ENCODE measurements around the gene USP47. TPM values are rescaled to one million over a fixed set of nuclear protein-coding genes. Genes with fewer than 3 reads are reported as not detected.
A peak's percentile ranks its signal among the peaks of the same experiment; 100 is the strongest.

Gene USP47
- total RNA-seq, 1 donor from 2014 or later: 178 TPM

DNA sequence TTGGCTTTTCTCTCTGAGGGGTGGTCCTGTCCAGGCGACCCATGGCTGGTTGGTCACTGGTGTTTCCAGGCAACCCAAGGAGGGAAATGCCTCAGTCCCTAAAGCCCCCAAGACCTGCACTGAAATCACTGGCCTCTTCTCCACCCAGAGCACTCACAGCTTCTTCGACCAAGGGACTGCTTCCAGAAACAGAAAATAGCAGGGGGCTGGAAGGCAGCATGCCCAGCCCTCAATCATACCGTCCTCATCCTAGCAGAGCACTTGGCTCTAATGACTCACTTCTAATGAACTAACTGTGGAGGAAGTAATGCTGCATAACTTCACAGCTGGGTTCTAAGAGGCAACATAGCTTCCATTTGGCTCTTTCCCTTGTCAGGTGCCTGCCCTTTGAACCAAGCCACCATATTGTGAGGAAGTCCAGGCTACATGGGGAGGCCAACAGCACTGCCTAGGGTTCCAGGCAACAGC lies 139.1 kb downstream of the USP47 start:
- no peak for DNase-seq

DNA sequence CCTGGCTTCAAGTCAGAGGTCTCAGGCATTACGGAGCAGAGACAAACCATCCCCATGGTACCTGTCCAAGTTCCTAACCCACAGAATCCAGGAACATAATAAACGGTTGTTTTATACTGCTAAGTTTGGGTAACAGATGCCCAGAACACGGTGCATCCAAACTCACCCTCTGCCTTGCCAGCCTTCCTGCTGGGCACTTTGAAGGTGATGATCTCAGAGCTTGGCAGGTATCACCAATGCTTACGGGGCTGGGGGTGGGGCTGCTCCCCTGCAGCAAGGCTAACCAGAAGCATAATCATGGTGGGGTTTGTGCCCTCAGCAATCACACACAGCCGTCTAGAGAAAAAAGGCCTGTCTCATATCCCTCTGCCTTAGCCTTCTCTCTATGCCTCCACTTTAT lies 139.6 kb downstream of the USP47 start:
- no peak for DNase-seq

DNA sequence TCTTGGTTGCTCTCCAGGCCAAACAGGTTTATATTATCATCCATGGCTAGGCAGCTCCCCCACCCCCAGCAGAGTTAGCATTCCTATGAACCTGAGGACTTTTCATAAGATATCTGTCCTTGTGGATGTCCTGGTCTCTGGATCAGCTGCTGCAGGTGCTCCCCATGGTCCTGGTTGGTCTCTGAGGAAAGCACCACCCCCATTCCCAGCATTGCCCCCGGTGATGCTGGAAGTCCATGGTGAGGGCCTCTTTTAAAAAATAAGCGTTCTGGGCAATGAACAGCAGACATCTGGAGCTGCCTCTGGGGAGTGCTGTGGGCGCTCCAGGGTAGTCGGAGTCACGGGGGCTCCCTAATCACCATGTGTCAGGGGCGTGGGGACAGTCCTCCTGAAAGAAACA lies 140.1 kb downstream of the USP47 start:
- no peak for DNase-seq

DNA sequence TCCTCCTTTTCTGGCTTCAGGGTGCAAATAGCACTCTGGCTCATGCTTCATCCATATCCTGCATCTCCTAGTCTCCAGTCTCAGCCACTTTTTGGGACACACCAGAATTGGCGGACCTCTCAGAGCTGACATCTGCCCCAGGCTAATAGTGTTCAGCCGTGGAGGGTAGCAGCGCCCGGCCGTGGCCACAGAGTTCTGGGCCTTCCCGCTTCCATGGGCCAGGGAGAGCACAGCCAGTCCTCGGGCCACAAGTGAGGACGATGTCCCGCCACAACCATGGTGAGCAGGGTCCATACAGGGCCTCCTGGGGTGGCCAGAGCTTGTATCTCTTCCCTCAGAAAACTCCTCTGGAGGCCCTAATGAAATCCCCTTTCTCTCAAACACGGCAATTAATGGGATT lies 140.7 kb downstream of the USP47 start:
- no peak for DNase-seq

DNA sequence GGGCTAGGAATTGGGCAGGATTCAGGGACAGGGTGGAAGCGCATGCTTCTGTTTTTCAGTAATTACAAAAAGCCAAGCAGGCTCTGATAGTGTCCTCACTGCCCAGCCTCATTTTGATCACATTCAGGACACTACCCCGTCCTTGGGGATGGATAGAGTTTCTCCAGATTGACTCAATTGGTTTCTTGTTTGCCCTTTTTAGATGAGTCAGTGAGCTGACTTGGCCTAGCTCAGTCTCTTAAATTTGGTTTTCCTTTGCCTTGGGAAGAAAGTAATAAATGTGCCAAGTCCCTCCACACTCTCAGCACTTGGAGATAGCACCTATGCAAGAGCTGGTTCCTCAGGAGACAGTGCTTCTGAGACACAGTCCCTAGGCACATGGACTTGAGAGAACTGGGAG lies 141.2 kb downstream of the USP47 start:
- DNase-seq: no peak

DNA sequence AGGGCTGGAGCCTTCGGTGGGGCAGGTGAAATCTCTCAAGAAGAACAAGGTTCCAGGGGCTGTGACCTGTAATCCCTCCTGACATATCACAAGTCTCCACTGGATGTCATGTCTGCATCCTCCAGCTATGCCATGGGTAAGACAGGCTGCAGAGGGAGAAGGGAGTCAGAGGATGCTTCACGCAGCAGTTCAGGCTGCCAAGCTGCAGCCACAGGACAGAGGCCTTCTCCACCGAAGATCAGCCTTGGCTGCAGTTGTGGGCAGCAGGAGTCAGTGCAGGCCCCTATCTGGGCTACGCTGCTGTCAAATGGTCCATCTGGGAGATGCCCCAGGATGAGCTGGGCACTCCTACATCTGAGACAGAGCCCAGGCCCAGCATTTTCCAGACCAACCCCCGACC lies 141.7 kb downstream of the USP47 start:
- DNase-seq: no peak

DNA sequence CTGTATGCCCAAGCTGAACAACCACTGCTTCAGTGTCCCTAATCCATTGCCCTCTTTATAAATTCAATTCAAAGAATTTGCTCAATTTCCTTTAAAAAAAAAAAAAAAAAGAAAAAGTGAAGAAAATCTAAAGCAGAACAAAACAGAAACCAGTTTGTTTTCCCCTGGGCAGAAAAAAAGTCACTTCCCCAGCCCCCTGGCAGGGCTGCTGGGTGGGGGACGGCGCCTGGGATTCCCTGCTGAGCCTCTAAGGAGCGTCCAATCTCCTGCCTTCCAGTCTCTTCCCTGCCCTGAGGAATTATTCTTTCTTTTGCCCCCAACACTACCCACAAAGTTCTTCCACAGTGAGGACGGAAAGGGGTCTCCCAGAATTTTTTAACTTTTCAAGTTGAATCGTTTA lies 142.8 kb downstream of the USP47 start:
- DNase-seq: no peak

DNA sequence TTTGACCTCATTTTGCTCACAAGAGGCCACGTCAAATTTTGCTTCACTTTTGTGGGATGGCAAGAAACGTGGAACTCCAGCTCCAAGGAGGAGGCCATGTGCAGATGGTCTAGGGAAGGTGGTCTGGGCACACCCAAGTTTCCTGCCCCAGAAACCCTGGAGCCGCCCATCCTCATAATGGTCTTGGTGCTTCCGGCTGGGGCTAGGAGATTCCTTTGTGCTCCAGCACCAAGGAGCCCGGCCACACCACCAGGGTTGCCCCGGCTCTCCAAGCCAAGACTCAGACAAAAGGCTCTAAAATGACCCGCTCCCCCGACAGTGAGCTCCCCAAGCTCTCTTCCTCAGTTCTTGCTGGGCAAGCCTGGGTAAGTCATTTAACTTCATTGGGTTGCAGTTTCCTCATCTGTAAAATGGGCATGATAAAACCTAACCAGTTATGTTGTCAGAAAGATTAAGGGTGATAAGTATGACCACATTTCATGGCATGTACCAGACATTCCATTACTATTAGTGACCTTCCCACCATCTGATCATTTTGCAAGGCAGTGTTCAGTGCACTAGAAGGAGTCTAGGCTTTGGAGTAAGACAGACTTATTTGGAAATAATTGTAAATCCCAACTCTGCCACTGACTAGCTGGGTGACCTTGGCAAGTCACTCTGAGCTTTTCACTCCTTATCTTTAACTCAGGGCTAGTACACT lies 143.4 kb downstream of the USP47 start:
- DNase-seq: no peak

DNA sequence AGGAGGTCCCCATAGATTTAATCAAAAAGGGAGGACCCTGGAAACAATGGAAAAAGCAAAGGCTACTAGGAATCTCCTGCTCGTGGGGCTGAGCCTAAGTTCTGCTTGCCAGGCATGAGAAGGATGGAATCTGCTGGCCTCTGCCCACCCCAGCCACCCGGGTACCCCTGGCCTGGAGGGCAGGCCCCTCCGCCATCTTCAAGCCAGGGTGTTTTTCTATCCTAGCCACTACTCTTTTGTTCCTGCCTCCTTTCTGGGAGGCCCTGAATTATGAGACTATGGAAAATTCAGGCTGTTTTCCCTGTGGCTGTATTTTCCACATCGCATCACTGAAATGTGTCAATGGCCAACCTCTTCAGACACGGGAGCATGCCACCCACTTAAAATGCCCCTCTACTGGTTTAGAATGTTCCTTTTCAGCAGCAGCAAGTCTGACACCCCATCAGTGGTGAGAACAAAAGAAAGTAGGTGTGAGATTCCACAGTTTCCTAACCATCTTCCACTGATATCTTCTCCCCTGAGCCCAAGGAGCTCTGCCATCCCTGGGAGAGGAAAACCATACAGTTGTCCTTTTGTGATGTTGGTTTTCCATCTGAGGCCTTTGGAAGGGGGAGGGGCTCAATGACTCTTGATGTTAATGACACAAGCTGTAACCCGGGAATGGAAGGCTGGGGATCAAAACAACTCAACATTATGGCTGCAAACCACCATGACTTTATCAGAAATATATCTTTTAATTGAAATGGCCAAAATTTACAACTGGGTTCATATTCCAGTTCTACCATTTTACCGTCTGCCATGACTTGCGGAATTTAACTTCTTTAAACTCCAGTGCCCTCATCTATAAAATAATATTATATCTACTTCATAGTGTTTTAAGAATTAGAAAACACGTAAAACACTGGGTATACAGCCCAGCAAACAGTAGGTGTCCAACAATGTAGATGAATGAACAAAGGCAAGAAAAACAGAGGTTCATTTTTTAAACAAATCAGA lies 144.5 kb downstream of the USP47 start:
- no peak for DNase-seq

DNA sequence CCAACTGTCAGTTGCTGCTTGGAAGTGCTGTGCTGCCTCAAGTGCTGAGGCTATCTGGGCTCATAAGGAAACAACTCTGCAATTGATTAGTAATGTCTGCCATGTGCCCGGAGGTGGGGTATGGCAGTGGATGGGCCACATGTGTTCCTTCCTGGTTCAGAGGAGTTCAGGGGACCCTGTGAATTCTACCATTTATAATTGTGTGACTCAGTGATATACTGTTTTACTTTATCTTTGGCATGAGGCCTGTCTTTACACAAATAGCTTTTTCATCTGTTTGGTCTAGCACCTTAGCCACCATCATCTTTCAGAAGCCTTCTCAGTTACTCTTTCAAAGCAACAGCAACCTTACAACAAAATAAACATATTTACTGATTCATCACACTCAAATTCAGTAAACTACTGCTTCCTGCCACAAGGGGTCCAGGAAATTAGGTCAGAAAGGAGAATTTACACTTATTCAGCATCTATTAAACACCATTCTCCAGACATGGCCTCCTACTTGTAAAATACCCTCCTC lies 145.8 kb downstream of the USP47 start:
- no peak for DNase-seq

DNA sequence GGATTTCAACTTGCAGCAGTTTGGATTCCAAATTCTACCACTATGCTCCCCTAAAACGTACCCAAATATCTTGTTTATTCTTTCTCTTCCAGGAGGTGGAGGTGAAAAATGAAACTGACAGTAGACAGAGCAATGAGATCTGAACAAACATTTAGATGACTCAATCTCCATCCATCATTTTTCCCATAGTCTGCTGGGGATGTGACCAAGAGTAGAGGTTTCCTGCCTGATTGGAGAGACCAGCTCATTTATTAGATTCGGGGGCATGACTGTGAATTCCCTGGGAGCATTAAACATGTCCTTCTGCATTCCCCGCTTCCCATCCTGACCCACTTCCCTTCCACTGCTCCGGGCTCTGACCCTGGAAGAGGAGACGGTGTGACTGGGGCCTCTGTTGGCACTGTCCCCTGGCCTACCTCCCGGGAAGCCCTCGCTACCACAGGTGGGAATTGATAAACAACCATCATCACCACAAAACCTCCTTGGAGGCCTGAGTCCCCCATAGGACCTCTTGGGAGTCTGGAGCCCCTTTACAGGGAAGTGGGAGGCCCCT lies 146.4 kb downstream of the USP47 start:
- DNase-seq: no peak

DNA sequence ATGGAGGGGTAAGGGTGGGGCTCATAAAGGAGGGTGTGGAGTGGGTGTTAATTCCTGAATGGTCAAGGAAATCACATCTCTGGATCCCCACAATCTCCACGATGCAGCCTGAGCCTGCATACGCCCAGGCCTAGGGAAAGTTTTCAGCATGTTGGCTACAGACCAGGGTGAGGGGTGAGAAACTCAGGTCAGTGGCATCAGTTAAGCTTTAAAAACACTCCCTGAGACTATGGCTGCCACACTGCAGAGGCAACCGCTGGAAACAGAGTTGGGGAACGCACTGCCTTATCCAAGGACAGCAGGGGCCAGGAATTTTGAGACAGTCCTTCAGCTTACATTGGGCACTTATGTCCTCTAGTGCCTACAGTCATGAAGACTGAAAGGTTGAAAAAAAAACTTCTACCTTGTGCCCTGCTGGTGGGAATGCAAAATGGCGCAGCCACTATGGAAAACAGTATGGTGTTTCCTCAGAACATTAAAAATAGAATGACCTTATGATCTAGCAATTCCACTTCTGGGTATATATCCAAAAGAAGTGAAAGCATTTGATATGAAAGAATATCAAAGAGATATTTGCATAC lies 147.0 kb downstream of the USP47 start:
- DNase-seq: no peak

DNA sequence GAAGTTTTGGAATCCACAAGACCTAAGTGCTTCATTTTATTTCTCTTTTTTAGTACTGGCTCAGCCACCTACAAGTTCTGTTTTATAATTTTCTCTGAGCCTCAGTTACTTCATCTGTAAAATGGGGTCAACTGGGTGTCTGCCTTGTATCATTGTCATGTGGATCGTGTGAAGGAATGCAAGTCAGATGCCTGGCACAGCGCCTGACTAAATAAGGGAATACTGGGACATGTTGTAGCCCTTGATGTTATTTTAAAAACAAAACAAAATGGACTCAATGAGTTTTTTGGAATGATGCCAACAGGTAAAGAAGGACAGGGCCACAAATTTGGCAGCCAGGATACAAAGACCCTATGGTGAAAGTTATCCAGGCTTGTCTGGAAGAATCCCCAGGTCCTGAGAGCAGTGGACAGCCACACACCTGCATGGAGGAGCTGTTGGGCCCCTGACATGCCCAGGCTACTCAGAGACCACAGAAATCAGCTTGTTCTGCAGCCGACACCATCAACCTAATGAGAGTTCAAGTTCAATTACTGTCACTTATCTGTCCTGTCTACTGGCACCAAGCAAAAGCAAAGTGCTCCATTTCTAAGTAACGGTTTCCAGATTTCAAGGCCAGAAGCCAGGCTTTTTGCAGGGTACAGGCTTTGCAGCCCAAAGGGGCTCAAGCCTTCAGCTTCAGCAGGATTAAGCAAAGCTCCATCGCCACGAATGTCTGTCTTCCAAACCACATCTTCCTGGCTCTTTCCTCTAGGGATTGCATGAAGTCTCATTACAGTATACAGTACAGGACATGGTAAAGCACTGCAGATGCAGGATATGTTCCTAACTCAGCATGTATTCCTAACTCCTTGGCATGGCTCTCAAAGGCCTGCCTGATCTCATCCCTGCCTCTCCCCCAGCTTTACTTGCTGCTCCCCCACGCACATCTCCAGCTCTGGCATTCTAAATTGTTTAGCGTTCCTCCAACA lies 148.3 kb downstream of the USP47 start:
- no peak for DNase-seq

DNA sequence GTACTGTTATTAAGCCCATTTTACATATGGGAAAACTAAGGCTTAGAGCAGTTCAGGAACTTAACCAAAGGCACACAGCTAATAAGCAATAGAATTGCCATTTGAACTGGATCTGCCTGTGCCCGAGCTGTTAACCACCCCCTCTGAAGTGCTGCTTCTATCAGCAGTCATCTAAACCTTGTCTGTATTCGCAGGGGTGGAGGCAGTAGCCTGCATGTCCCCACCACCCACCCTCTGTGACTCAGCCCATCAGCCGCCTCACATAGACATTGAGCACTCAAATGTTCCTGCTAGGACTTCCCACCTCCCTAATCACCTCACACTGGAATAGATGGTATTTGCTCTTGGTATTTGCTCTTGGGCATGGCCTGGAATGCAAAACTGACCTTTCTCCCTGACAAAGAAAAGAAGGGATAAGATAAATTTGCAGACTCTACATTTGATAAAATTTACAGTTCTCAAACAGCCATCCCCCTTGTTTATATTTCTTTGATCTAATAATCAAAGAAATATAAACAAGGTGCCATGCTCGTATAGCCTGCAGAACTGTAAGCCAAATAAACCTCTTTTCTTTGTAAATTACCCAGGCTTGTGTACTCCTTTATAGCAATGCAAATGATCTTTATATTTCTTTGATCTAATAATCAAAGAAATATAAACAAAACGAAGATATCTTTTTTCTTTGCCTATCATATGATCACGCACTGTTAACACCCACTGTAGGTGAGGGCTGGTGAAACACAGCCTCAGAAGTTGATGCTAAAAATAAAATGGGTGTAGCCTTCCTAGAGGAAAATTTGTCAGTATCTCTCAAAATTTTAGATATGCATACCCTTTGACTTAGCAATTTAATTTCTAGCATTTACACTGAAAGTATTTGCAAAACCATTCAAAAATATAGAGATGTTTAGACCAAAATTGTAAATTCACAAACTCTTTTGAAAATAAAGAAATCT lies 150.8 kb downstream of the USP47 start:
- no peak for DNase-seq

DNA sequence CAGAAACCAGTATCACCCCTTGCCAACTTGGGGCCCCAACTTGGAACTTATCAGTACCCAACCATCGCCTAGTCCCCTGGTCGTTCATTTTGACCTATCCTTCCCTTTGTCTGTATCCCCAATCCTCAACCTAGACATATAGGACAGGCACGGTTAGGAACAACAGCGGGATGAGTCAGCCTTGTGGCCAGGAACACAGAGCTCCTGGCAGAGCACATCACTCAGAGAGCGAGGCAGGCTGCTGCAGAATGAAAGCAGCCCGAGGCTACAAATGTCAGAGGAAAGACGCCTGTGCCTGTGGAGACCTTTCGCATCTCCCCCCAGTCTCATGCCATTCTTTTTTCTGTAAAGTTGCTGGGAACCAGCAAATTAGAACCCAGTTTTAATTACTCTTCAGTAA lies 152.1 kb downstream of the USP47 start:
- no peak for DNase-seq

DNA sequence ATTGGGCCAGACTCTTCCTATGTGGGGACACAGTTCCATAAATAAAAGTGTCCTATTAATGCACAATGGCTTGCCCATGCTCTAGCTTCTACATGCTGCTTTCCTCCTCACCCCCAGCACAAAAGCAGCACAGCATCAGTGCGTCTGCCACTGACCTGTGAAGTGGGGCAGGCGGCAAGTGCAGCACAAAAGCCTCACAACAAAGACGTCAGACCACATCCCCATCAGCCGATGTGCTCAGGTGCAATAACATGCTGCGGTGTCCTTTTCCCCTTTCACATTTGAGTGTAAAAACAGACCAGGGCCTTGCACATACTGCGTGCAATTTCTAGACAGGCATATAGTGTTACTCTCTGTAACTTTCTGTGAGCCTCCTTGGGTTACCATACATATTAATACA lies 153.8 kb downstream of the USP47 start:
- DNase-seq: no peak

DNA sequence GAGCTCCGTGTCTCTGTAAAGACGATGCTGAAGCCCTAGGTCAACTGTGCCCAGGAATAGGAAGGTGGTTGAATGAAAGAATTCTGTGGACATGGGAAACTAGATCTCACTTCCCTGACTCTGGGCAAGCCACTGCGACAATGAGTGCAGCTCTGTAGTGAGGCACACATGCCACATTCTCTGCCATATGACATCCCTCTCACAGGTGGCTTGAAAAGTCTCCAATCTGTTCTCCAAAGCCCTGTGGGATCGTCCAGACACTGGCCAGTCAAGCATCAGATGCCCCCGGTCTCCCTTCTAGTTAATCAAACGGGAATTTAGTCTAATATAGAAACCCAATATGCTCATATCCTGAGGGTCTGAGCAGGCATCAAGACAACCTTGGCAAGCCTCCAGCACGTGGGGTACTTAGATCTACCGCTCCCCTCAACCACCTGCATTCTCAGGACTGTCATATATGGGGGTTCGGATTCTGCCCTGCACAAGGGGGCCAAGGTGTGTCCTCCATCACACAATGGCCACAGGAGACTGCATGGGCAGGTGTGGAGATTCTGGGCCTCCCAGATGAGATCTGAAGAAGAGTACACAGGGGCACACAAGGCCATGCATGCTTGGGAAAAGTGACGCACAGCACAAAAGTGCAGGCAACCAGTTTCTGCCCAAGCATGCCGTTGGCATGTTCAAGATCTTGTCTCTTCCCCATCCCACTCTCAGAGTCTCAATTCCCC lies 154.7 kb downstream of the USP47 start:
- DNase-seq: peak; percentile 27

DNA sequence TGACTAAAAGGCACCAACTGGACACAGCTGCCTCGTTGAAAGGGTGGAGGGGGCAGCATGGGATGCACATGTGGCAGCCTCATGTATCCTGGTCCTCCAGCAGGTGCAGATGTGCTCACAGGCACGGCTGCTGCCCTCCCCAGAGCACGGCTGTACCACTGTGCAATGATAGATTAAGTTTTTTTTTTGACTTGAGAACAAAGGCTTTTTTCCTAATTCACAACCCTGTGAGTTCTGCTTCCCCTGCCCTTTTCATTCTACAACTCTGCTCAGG lies 155.2 kb downstream of the USP47 start:
- peak; percentile 67 for DNase-seq

DNA sequence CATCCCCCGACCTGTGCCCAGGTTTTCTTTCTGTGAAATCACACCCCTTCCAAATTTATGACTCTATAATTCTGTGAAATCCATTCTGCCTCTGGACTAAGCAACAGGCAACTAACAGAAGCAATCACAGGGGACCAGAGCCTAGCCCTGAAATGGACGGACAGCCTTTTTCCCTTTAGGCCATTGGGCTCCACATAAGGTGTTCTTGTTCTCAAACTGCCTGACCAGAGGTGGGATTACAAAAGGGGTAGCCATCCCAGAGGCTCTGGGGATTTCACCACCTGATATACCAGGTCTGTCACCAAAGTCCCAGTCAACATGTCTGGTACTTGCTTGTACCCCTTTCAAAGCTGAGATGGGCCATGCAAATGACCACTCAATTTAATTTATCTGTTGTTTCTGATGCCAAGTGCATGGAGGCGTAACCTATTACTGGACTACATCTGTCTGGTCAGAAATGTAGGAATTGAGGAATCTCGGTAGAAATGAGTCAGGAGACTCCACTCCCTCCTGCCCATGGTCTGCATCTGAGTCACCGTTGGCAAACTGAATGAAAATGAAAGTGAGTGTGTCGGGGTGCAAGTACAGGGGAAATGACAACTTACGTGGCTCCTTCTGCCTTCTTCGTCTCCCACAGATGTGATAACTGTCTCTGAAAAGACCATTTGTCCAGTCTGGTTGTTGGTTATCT lies 156.5 kb downstream of the USP47 start:
- DNase-seq: no peak
